NCI-H748 (cell line): ENCODE data around the gene AKAP6.
A peak's percentile ranks its signal among the peaks of the same experiment; 100 is the strongest.

Experiments used
- DNase-seq: peaks from one replicate; lab custom pipeline; 2025; ENCODE audit not compliant: unreplicated experiment; lab: John Stamatoyannopoulos, UW

The AKAP6 gene

DNA sequence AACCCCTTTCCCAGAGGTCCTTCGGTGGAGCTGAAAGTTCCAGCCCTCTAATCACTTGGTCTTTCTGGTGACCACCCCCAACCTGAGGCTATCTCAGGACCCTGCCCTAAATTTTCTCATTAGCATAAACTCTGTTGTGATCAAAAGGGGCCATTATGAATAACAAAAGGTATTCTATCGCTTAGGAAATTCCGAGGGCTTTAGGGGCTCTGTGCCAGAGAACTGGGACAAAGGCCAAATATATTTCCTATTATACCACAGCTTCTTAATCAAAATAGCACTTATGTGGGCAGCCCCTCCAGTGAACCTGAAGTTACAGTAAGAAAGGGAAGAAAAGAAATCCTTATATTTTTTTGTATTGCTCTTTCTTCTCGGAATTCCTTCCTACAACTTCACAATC lies 484.3 kb downstream of the AKAP6 start:
- DNase-seq = no peak

DNA sequence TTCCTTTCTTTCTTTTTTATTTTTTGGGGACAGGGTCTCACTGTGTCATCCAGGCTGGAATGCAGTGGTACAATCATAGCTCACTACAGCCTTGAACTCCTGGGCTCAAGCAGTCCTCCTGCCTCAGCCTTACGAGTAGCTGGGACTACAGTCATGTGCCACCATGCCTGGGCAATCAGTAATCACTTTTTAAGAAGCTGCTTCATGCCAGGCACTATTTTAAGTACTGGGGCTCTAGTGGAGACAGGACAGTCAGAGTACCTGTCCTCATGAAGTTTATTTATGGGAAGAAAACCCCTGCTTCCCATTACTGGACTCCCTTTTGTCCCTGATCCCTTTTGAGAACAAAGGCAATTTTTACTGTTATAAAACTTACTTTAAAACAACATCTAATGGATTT lies 485.6 kb downstream of the AKAP6 start:
- no peak for DNase-seq

DNA sequence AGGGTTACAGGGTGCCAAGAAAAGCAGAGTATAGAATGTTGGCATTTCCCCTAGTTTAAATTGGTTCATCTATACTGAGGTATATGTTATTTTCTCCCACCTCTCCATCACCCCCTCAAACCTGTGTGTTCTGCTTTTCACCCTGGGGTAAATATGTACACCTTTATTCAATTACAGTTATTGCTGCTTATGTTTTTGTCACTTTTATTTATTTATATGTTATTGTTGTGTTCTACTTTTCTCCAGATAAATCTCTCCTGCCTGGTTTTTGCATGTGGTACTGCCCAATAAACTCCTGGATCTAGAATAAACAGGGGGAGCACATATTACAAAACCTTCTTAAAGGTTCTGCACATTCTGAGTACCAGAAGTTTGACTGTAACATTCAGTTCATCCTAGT lies 487.5 kb downstream of the AKAP6 start:
- DNase-seq = no peak

DNA sequence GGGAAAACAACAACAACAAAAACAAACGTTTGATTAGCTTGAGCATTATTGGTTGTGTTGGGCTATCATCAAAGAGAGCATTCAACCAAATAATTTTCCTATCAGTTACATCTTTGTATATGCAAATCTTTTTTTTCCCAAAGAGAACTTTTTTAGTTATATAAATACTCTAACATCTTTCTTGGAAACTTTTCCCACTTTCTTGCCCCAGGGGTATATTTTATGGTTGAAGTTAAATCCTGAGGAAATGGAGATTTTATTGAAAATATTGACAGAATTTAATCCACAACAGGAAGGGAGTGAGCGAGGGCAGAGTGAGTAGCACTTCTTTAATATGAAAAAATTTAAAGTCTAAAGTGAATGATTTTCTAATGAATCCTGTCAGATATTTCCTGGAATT lies 488.7 kb downstream of the AKAP6 start:
- no peak for DNase-seq

DNA sequence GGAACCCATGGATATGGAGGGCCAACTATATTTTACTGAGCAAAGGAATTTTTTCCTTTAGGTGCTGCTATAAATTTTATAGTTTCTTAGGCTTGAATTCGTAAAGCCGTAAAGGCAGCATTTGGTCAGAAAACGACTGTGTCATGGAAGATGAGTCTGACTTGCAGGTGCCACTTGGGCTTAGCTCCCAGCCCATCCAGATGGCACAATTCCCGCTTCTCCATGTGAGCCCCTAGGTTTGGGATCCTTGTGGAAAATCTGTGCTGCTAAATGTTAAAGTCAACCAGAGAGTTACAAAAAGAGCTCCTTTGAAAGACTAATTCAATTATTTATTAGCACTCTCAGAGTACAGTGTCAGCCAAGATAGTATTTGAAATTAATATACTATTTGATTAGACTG lies 489.5 kb downstream of the AKAP6 start:
- DNase-seq = no peak

DNA sequence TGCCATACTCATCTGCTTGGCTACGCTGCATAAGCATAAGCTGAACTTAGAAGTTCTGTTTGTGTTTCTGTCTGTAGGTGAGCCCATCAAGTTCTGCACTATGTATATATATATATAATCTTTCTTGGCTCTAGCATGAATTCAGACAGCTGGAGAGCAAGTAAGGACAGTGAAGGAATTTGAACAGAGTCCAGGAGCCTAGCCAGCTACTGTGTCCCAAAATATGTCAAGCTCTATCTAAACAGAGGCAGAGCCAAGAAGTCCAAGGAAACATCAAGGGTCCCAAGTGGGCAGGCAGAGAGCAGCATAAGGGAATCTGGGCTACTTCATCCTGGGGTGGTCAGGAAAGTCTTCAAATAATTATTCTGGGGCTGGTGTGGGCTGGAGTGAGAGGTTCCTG lies 491.1 kb downstream of the AKAP6 start:
- no peak for DNase-seq

DNA sequence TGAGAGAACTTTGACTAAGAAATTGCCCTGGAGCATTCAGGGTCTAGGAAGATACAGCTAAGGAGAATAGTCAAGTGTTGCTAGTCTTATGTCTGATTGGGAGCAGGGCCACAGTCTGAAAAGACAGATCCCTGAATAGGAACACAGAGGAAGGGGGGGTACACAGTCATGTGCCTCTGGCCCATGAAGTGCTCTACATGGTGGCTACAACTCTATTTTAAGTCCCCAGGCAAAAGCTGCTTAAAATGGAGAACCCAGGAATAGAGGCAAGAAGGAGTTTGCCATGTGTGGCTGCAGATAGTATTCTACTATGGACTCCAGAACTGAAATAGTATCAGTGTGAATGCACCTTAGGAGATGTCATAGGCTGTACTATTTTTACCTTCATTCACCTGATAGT lies 491.6 kb downstream of the AKAP6 start:
- DNase-seq = no peak

DNA sequence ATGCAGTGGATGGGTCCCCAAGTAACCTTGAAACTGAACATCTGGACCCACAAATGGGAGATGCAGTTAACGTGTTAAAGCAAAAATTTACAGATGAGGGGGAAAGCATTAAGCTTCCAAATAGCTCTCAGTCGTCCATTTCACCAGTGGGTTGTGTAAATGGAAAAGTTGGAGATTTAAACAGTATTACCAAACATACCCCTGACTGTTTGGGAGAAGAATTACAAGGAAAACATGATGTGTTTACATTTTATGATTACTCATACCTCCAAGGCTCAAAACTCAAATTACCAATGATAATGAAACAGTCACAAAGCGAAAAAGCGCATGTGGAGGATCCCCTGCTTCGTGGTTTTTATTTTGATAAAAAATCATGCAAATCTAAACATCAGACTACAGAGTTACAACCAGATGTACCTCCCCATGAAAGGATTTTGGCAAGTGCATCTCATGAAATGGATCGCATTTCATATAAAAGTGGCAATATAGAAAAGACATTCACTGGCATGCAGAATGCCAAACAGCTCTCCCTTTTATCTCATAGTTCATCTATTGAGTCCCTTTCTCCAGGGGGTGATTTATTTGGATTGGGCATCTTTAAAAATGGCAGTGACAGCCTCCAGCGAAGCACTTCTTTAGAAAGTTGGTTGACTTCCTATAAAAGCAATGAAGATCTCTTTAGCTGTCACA lies 493.0 kb downstream of the AKAP6 start:
- DNase-seq = no peak

DNA sequence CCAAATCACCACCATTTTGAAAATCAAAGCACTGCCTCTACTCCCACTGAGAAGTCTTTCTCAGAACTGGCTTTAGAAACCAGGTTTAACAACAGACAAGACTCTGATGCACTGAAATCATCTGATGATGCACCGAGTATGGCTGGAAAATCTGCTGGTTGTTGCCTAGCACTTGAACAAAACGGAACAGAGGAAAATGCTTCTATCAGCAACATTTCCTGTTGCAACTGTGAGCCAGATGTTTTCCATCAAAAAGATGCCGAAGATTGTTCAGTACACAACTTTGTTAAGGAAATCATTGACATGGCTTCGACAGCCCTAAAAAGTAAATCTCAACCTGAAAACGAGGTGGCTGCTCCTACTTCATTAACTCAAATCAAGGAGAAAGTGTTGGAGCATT lies 494.6 kb downstream of the AKAP6 start:
- DNase-seq = no peak

DNA sequence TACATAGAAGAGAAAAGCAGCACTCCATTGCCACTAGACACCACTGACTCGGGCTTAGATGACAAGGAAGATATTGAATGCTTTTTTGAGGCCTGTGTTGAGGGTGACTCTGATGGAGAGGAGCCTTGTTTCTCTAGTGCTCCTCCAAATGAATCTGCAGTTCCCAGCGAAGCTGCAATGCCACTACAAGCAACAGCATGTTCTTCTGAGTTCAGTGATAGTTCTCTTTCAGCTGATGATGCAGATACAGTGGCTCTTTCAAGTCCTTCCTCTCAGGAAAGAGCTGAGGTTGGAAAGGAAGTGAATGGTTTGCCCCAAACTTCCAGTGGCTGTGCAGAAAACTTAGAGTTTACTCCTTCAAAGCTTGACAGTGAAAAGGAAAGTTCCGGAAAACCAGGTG lies 495.1 kb downstream of the AKAP6 start:
- DNase-seq = no peak

DNA sequence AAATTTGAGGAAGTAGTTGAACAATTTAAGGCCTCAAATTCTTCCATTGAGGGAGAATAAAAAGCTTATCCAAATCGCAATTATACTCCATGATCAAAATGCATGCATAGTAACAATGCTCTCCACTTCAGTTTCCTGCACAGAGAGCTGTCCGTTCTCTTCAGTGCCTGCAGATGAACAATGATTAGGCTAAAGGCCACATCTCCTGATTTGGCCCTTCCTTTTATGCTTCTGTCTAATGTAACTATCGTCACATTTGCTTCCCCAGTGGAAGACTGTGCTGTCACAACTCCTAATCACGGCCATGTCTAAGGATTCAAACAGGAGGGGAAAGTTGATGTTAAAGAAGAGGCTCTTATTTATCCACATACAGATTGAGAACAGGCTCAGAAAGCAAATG lies 496.0 kb downstream of the AKAP6 start:
- no peak for DNase-seq

DNA sequence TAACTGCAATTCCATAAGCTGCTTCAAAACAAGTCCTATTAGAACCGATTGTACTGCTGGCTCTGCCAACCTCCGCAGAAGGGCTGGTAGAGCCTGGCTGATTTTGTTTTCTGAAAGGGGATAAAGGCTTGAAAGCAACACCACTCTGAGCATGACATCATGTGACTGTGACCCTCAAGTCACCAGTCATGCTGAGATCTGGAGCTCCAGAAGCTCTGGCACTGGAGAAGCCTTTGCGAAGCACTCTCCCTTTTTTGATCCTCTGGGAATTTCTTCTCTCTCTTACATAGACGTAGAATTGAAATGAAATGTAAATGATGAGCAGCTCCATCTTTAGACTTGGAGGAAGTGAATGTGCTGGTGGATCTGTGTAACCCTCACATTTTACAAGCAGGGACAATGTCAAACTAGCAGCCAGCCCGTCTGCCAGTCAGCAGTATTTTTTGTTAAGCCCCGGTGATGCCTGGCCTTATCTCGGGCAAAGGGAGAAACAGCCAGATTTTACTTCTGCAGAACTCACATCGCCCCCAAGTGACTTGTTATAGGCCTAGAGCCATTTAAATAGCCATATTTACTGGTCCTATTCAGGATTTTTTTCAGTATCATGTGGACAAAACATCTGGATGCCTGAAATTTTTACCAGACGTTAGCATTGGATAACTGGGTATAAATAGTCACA lies 497.4 kb downstream of the AKAP6 start:
- DNase-seq = peak; percentile 4

DNA sequence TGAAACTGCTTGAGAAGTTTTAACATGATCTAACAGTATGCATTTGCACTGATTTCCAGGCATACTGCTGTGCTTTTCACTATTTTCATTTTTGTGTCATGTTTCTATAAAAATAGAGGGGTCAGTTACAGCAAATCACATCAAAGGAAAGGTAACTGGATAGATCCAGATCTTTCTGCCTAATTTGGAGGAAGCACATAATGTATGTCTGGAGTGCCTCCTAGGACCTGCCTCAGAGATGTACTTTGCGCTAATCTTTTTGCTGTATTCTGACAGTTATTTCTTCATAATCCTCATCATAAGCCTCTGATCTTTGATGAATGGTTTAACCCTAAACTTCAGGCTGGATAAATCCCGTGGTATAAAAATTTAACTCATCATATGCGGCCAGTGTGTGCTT lies 498.4 kb downstream of the AKAP6 start:
- DNase-seq = no peak

DNA sequence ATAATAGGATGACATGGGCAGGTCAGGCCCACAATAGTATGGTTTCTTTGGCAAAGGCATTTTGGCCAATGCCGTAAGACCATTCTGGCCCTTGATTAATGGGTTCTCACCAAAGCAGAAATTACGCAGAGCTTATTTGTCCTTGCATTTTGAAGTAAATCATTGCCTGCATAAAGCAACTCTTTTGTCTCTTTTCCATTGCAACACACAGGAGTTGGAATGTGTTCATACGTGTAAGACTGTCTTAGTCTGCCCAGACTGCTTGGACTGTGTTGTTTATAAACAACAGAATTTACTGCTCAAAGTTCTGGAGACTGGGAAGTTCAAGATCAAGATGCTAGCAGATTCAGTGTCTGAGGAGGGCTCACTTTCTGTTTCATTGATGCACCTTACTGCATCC lies 506.8 kb downstream of the AKAP6 start:
- DNase-seq = no peak

DNA sequence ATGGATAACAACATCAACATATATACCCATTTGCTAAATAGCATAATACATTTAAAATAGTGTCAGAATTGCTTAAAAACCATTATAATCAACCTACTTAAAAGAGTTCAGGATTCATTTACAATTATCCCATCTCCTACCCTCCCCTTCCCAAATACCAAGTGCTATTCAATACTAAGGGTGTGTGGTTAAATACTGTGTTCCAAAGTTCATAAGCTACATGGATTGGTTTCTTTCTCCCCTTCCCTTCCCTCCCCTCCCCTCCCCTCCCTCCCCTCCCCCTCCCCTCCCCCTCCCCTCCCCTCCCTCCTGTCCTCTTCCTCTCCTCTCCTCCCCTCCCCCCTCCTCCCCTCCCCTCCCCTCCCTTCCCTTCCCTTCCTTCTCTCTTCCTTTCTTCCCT lies 512.6 kb downstream of the AKAP6 start:
- no peak for DNase-seq

DNA sequence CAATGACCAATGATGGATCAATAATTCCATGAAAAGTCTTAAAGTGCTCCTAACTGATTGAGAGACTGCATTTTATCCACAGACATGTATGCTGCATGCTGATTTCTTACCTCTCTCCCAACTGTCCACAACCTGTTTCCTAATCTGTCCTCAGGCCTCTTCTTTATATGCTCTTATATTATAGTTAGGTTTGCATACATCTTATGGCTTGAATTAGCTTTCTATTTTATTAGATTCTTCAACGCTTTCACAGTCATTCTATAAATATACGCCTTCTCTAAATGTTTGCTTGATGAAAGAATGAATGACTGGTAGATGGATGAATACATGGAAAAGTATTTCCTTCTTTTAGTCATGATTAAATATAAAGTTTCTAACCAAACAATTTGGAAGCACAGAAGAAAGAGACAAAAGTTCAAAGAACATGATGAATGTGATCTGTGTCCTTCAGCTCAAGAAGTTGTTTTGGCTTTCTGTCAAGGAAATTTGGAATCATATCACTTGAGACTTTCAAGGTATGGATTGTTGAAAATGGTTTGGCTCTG lies 517.8 kb downstream of the AKAP6 start:
- no peak for DNase-seq

DNA sequence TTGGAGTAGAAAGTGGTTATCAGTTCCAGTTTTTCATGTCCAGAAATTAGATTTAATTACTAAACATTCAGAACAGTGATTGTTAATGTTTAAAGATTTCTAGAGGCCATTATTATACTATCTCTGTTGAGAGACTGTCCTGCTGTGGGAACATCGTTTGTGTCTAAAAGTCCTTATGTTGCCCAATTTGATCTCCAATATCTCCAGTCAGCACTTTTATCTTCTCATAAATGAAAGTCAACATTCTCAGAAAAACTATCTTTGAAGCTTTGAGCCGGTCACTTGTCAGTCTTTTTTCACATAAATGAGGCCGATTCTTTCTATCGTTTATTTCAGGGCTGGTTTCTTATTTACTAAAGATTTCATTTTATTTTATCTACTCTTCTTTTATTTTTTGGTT lies 518.8 kb downstream of the AKAP6 start:
- DNase-seq = no peak

DNA sequence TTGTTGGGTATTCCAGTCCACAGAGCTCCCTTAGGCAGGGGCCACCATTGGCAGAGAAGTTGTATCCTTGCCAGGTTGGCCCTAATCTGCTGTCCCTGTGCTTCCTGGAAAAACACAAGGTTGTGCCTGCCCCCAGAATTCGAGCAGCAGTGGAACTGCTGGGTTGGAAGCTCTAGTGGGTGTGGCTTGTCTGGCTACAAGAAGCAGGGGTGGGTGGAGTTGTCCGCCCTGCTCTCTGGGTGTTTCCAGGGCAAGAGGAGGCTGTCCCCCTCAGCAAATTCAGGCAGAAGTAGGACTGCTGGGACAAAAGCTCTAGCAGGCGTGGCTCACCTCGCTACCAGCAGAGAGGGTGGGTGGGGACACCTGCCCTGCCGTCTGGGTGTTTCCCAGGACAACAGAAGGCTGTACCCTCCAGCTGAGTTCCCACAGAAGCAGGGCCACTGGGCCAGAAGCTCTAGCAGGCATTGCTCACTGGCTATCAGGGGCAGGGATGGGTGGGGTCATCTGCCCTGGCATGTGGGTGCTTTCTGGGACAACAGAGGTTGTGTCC lies 536.8 kb downstream of the AKAP6 start:
- peak; percentile 66 for DNase-seq

DNA sequence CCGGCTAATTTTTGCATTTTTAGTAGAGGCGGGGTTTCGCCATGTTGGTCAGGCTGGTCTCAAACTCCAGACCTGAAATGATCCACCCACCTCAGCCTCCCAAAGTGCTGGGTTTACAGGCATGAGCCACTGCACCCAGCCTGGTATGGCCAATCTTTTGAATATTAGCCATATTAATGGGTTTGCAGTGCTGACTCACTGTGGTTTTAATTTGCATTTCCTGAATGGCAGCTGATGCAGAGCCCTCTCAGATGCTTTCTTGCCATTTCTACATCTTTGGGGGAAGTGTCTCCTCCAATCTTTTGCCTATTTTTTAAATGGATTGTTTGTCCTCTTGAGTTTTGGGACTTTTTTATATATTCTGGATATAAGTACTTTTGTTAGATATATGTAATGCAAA lies 554.1 kb downstream of the AKAP6 start:
- DNase-seq = no peak
